ENCODE data around the gene CNNM2. TPM values are rescaled to one million over a fixed set of nuclear protein-coding genes. Genes with fewer than 3 reads are reported as not detected.

Gene CNNM2
- total RNA-seq, 1 experiment from 2014 or later: 23.5 TPM

DNA sequence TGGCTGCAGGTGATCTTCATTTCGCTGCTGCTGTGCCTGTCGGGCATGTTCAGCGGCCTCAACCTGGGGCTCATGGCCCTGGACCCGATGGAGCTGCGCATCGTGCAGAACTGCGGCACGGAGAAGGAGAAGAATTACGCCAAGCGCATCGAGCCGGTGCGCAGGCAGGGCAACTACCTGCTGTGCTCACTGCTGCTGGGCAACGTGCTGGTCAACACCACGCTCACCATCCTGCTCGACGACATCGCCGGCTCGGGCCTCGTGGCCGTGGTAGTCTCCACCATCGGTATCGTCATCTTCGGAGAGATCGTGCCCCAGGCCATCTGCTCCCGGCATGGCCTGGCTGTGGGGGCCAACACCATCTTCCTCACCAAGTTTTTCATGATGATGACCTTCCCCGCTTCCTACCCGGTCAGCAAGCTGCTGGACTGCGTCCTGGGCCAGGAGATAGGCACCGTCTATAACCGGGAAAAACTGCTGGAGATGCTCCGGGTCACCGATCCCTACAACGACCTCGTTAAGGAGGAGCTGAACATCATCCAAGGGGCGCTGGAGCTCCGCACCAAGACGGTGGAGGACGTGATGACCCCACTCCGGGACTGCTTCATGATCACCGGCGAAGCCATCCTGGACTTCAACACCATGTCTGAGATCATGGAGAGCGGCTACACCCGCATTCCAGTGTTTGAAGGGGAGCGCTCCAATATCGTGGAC, 1.3 kb downstream of the CNNM2 start:
- POLR2A ChIA-PET: interaction anchor here (0.6 kb wide), 1 partner anchor 1100 kb away, joined by 3 read pairs; no protein-coding TSS in a partner anchor
- Mint-ChIP-seq H3K4me3 (peak overlapping the region; percentile 86), H3K4me1 (peaks cover 47% of the 10 kb centered on the region), H3K36me3 (no peaks in the 10 kb centered on the region), H3K27ac (no peak overlapping the region), H3K27me3 (ENCODE audit: low read depth) (peaks cover 18% of the 10 kb centered on the region), H3K9me3 (no peaks in the 10 kb centered on the region)
- ATAC-seq (no peak), DNase-seq (ENCODE audit: low spot score) (peak; percentile 38)
- CTCF ChIA-PET: interaction anchor here (0.5 to 4.9 kb wide), 10 partner anchors 39 to 357 kb away, joined by 3 to 50 read pairs (median 6); partner anchors contain the start of gene INA
- TF ChIP-seq, protein P1, sequence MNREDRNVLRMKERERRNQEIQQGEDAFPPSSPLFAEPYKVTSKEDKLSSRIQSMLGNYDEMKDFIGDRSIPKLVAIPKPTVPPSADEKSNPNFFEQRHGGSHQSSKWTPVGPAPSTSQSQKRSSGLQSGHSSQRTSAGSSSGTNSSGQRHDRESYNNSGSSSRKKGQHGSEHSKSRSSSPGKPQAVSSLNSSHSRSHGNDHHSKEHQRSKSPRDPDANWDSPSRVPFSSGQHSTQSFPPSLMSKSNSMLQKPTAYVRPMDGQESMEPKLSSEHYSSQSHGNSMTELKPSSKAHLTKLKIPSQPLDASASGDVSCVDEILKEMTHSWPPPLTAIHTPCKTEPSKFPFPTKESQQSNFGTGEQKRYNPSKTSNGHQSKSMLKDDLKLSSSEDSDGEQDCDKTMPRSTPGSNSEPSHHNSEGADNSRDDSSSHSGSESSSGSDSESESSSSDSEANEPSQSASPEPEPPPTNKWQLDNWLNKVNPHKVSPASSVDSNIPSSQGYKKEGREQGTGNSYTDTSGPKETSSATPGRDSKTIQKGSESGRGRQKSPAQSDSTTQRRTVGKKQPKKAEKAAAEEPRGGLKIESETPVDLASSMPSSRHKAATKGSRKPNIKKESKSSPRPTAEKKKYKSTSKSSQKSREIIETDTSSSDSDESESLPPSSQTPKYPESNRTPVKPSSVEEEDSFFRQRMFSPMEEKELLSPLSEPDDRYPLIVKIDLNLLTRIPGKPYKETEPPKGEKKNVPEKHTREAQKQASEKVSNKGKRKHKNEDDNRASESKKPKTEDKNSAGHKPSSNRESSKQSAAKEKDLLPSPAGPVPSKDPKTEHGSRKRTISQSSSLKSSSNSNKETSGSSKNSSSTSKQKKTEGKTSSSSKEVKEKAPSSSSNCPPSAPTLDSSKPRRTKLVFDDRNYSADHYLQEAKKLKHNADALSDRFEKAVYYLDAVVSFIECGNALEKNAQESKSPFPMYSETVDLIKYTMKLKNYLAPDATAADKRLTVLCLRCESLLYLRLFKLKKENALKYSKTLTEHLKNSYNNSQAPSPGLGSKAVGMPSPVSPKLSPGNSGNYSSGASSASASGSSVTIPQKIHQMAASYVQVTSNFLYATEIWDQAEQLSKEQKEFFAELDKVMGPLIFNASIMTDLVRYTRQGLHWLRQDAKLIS (CRISPR knock-in tag; IDR thresholded peaks at IDR 0.05; ENCODE audit: borderline replicate concordance): no peak
- peak; percentile 12; the same call in 1 of the 2 replicates for TF ChIP-seq ZNF232 (CRISPR knock-in tag; IDR thresholded peaks at IDR 0.05)
- peak; percentile 75; the same call in 1 of the 2 replicates for TF ChIP-seq TEAD1 (CRISPR knock-in tag; IDR thresholded peaks at IDR 0.05)
- TF ChIP-seq NR2C2 (CRISPR knock-in tag; IDR thresholded peaks at IDR 0.05): peak; percentile 71
- peak; percentile 69; the same call in 1 of the 2 replicates for TF ChIP-seq TP53 (CRISPR knock-in tag; IDR thresholded peaks at IDR 0.05)
- TF ChIP-seq RORB (CRISPR knock-in tag; IDR thresholded peaks at IDR 0.05): no peak
- no peak for TF ChIP-seq EMX1 (CRISPR knock-in tag; IDR thresholded peaks at IDR 0.05)
- TF ChIP-seq ZNF138 (CRISPR knock-in tag; conservative IDR thresholded peaks at IDR 0.05): no peak; the same call in 1 of the 2 replicates
- TF ChIP-seq, protein P2, sequence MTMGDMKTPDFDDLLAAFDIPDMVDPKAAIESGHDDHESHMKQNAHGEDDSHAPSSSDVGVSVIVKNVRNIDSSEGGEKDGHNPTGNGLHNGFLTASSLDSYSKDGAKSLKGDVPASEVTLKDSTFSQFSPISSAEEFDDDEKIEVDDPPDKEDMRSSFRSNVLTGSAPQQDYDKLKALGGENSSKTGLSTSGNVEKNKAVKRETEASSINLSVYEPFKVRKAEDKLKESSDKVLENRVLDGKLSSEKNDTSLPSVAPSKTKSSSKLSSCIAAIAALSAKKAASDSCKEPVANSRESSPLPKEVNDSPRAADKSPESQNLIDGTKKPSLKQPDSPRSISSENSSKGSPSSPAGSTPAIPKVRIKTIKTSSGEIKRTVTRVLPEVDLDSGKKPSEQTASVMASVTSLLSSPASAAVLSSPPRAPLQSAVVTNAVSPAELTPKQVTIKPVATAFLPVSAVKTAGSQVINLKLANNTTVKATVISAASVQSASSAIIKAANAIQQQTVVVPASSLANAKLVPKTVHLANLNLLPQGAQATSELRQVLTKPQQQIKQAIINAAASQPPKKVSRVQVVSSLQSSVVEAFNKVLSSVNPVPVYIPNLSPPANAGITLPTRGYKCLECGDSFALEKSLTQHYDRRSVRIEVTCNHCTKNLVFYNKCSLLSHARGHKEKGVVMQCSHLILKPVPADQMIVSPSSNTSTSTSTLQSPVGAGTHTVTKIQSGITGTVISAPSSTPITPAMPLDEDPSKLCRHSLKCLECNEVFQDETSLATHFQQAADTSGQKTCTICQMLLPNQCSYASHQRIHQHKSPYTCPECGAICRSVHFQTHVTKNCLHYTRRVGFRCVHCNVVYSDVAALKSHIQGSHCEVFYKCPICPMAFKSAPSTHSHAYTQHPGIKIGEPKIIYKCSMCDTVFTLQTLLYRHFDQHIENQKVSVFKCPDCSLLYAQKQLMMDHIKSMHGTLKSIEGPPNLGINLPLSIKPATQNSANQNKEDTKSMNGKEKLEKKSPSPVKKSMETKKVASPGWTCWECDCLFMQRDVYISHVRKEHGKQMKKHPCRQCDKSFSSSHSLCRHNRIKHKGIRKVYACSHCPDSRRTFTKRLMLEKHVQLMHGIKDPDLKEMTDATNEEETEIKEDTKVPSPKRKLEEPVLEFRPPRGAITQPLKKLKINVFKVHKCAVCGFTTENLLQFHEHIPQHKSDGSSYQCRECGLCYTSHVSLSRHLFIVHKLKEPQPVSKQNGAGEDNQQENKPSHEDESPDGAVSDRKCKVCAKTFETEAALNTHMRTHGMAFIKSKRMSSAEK (CRISPR knock-in tag; IDR thresholded peaks at IDR 0.05; ENCODE audit: borderline replicate concordance): no peak
- TF ChIP-seq, protein P3, sequence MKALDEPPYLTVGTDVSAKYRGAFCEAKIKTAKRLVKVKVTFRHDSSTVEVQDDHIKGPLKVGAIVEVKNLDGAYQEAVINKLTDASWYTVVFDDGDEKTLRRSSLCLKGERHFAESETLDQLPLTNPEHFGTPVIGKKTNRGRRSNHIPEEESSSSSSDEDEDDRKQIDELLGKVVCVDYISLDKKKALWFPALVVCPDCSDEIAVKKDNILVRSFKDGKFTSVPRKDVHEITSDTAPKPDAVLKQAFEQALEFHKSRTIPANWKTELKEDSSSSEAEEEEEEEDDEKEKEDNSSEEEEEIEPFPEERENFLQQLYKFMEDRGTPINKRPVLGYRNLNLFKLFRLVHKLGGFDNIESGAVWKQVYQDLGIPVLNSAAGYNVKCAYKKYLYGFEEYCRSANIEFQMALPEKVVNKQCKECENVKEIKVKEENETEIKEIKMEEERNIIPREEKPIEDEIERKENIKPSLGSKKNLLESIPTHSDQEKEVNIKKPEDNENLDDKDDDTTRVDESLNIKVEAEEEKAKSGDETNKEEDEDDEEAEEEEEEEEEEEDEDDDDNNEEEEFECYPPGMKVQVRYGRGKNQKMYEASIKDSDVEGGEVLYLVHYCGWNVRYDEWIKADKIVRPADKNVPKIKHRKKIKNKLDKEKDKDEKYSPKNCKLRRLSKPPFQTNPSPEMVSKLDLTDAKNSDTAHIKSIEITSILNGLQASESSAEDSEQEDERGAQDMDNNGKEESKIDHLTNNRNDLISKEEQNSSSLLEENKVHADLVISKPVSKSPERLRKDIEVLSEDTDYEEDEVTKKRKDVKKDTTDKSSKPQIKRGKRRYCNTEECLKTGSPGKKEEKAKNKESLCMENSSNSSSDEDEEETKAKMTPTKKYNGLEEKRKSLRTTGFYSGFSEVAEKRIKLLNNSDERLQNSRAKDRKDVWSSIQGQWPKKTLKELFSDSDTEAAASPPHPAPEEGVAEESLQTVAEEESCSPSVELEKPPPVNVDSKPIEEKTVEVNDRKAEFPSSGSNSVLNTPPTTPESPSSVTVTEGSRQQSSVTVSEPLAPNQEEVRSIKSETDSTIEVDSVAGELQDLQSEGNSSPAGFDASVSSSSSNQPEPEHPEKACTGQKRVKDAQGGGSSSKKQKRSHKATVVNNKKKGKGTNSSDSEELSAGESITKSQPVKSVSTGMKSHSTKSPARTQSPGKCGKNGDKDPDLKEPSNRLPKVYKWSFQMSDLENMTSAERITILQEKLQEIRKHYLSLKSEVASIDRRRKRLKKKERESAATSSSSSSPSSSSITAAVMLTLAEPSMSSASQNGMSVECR (CRISPR knock-in tag; IDR thresholded peaks at IDR 0.05; ENCODE audit: borderline replicate concordance): peak; percentile 89
- TF ChIP-seq NR1H2 (CRISPR knock-in tag; IDR thresholded peaks at IDR 0.05): 0 out of 2 replicates have a peak, but pooled peaks have one; percentile 56
- TF ChIP-seq ZNF671 (CRISPR knock-in tag; IDR thresholded peaks at IDR 0.05): no peak
- TF ChIP-seq ZBTB21 (CRISPR knock-in tag; IDR thresholded peaks at IDR 0.05; ENCODE audit: borderline replicate concordance): 0 out of 2 replicates have a peak, but pooled peaks have one; percentile 54
- TF ChIP-seq PRRX2 (CRISPR knock-in tag; IDR thresholded peaks at IDR 0.05): no peak
- peak; percentile 79 for TF ChIP-seq FOXK1 (CRISPR knock-in tag; IDR thresholded peaks at IDR 0.05)
- TF ChIP-seq, protein P4, sequence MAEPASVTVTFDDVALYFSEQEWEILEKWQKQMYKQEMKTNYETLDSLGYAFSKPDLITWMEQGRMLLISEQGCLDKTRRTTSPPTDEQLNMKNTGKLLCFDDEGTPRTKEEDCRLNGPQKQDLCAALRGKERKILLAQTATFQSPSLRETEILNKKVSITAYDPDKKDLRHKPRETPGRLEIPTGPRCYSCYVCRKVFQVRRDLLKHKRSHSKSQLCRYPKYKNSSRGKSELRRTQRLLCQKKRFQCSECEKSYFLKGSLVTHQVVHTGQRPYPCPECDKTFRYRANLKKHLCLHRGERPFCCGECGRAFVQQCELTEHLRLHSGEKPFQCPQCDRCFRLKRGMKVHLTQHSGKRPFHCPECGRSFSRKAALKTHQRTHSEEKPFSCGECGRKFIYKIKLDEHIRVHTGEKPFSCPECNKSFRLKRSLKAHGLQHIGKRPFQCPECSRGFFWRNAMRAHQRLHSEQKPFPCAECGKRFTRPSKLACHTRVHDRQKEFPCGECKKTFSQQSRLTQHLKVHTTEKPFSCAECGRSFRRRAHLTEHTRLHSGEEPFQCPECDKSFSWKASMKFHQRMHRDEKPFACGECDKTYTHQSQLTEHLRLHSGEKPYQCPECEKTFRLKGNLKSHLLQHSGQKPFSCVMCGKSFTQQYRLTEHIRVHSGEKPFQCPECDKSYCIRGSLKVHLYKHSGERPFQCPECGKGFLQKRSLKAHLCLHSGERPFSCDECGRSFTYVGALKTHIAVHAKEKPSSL (CRISPR knock-in tag; conservative IDR thresholded peaks at IDR 0.05): no peak
- TF ChIP-seq, protein P5, sequence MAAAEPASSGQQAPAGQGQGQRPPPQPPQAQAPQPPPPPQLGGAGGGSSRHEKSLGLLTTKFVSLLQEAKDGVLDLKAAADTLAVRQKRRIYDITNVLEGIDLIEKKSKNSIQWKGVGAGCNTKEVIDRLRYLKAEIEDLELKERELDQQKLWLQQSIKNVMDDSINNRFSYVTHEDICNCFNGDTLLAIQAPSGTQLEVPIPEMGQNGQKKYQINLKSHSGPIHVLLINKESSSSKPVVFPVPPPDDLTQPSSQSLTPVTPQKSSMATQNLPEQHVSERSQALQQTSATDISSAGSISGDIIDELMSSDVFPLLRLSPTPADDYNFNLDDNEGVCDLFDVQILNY (CRISPR knock-in tag; IDR thresholded peaks at IDR 0.05): no peak
- TF ChIP-seq GABPB1 (CRISPR knock-in tag; IDR thresholded peaks at IDR 0.05): no peak
- peak; percentile 58; the same call in 1 of the 2 replicates for TF ChIP-seq TEAD4 (CRISPR knock-in tag; IDR thresholded peaks at IDR 0.05)
- peak; percentile 83; the same call in 1 of the 2 replicates for TF ChIP-seq SMAD4 (CRISPR knock-in tag; IDR thresholded peaks at IDR 0.05)
- no peak for TF ChIP-seq HMGA2 (CRISPR knock-in tag; IDR thresholded peaks at IDR 0.05)
- peak; percentile 96 for TF ChIP-seq FOXP1 (CRISPR knock-in tag; IDR thresholded peaks at IDR 0.05; ENCODE audit: borderline replicate concordance)

Data from WTC11 (cell line).